ENCODE results near the gene HOXB8.

DNA sequence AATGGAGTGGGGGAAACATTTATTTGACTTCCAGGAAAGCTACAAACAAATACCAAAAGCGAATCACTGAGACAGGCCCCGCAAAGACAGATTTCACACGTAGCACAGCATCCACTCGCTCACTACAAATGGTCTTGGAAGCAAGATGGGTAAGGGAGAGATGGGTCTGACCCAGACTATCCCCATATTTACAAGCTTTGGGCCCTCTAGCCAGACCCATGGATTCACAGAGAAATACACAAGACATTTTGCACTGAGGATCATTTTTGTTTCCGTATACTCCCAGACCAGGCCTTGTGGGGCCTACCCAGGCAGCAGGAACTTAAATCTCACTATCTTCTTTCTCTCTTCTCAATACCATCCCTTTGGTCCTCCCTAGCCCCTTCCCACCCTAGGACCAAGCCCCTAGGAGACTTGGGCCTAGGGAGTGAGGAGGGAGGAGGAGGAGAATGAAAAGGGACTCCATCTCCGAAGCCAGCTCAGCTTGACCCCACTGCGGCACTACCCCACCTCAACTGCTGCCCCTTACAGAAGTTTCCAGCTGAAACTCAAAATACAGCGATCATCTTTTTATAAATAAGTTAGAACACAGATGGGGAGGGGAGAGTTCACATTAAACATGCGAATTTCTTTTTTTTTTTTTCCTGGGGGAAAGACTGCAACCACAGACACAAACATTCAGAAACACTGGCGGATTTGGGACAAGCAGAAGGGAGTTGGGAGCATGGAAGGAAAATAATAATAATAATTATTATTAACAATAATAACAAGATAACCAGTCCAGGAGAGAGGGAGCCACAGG lies 23.6 kb downstream of the HOXB8 start:
- TF ChIP-seq POLR2A (IDR thresholded peaks at IDR 0.05; ENCODE audit: low read depth, low read length) = no peak
- TF ChIP-seq TAF1 (IDR thresholded peaks at IDR 0.05; ENCODE audit: borderline replicate concordance, low read depth, low read length) = no peak
- no peak for TF ChIP-seq POLR2AphosphoS5 (IDR thresholded peaks at IDR 0.05; ENCODE audit: low read depth, low read length)

All from GM12892 (cell line).